Left hindlimb (tissue), 1 donor: ENCODE measurements around the gene KIAA0232.
"Not testable (repeated sequence)": the region's sequence is repeated elsewhere in the genome, so short reads cannot be mapped to it uniquely, and the experiment has no call there.

Experiments
- DNase-seq: peaks from one replicate; pipeline ENCODE4 v3.0.0-alpha.2; 2018

Gene KIAA0232

GRCh38 chr4:6907658-6908191 lies 125.2 kb downstream of the KIAA0232 start:
- no peak for DNase-seq

- DNase-seq, result no peak
Observed at GRCh38 chr4:6908432-6909112, 126.0 kb downstream of the KIAA0232 start.

GRCh38 chr4:6909113-6909969 lies 126.8 kb downstream of the KIAA0232 start, which contains the start of gene TBC1D14:
Gene TBC1D14 (plus strand): TSS chr4:6909826. CDS start chr4:6923390, 13,564 bp downstream.
- DNase-seq, result peak; percentile 92

GRCh38 chr4:6909970-6910339 lies 127.4 kb downstream of the KIAA0232 start:
- no peak for DNase-seq

- DNase-seq, result no peak
Observed at GRCh38 chr4:6910340-6910959, 127.9 kb downstream of the KIAA0232 start.

GRCh38 chr4:6910960-6911874 lies 128.7 kb downstream of the KIAA0232 start:
- DNase-seq, result no peak

GRCh38 chr4:6911917-6912316 lies 129.4 kb downstream of the KIAA0232 start:
- DNase-seq, result not testable (repeated sequence)

GRCh38 chr4:6912441-6912840 lies 129.9 kb downstream of the KIAA0232 start:
- DNase-seq, result no peak

GRCh38 chr4:6913350-6913905 lies 130.9 kb downstream of the KIAA0232 start:
- no peak for DNase-seq

- no peak for DNase-seq
Observed at GRCh38 chr4:6914448-6914847, 131.9 kb downstream of the KIAA0232 start.

GRCh38 chr4:6915041-6916005 lies 132.8 kb downstream of the KIAA0232 start:
- no peak for DNase-seq

- no peak for DNase-seq
Observed at GRCh38 chr4:6916069-6916586, 133.6 kb downstream of the KIAA0232 start.

GRCh38 chr4:6916587-6917460 lies 134.3 kb downstream of the KIAA0232 start:
- DNase-seq, result no peak

GRCh38 chr4:6917461-6918271 lies 135.1 kb downstream of the KIAA0232 start:
- DNase-seq, result no peak

GRCh38 chr4:6918338-6918737 lies 135.8 kb downstream of the KIAA0232 start:
- no peak for DNase-seq

GRCh38 chr4:6920171-6920570 lies 137.6 kb downstream of the KIAA0232 start:
- no peak for DNase-seq

- no peak for DNase-seq
Observed at GRCh38 chr4:6923507-6923906, 141.0 kb downstream of the KIAA0232 start.

GRCh38 chr4:6924361-6924779 lies 141.8 kb downstream of the KIAA0232 start:
- DNase-seq, result no peak
